Astrocyte of the hippocampus (primary cell): ENCODE data around the gene BCR.
"Not testable (repeated sequence)": the region's sequence is repeated elsewhere in the genome, so short reads cannot be mapped to it uniquely, and the experiment has no call there.

Experiments used
- DNase-seq: peaks from one replicate; pipeline ENCODE4 v3.0.0; 2011; ENCODE audit warnings: low read depth, low spot score

The BCR gene

DNA sequence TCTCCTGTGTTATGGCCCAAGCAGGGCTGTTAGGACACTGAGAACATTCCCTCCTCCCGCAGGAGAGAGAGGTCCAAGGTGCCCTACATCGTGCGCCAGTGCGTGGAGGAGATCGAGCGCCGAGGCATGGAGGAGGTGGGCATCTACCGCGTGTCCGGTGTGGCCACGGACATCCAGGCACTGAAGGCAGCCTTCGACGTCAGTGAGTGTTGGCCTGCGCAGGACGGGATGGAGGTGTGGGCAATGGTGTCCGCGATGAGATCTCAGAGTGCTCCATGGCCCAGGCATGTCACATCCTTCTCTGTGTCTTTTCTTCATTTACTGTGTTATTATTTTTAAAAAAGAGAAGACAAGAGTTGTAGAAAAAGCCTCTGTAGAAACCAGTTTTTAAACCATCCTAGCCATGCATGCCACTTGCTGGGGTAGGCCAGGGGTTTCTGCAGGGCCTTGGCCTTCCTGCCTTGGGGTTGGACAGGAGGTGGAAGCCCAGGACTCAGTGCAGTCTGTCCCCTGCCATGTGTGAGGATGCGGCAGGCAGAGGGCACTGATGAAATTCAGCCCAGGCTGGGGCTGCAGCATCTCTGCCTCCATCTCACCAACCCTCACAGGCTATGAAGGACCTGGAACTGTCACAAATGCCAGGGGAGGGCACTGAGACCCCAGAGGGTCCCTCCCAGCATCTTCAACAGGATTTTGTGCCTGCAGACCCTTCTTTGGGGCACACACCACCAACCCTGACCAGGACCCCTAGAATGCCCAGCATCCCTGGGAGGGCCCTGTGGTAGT, 131.5 kb downstream of the BCR start:
- not testable (repeated sequence) for DNase-seq

DNA sequence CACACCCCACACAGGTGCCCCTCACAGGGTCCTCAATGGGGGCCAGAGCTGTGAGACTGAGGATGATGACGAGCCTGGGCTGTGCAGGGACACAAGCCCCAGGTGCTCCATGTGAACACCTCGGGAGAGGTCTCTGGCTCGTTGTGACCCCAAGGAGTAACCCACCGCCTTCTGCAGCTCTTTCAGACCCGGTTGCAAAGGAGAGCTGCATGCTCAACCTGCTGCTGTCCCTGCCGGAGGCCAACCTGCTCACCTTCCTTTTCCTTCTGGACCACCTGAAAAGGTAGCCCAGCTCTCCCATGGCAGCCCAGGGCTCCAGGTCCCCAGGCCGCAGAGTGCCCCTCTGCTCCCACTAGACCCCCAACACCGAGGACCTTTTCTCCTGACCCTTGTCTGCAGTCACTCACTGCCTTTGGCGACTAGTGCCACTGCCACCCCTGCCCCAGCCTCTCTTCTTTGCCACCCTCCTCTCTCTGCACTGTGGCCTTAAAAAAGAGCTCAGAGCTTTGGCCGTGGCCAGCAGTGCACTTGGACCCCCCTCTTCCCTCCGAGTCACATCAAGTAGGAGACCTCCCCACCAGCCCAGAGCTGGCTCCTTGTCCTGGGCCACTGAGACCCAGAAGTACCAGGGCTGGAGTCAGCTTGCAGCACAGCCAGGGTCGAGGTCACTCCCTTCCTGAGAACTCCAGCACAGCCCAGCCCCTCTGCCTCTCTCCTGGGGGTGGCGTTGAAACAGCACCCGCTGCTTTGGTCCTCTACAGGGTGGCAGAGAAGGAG, 133.7 kb downstream of the BCR start:
- DNase-seq: no peak

DNA sequence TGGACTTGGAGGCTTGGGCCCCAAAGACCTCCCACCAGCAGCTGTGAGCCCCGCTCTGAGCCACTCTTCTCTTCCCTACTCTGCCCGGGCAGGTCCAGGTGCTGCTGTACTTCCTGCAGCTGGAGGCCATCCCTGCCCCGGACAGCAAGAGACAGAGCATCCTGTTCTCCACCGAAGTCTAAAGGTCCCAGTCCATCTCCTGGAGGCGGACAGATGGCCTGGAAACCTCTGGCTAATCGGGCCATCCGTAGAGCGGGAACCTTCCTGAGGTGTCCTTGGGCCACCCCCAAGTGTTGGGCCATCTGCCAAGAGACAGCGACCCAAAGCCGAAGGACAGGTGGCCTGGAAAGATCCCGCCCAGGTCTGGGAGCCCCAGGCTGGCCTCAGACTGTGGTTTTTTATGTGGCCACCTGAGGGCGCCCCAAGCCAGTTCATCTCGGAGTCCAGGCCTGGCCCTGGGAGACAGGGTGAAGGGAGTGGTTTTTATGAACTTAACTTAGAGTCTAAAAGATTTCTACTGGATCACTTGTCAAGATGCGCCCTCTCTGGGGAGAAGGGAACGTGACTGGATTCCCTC, 135.1 kb downstream of the BCR start:
- peak; percentile 84 for DNase-seq

DNA sequence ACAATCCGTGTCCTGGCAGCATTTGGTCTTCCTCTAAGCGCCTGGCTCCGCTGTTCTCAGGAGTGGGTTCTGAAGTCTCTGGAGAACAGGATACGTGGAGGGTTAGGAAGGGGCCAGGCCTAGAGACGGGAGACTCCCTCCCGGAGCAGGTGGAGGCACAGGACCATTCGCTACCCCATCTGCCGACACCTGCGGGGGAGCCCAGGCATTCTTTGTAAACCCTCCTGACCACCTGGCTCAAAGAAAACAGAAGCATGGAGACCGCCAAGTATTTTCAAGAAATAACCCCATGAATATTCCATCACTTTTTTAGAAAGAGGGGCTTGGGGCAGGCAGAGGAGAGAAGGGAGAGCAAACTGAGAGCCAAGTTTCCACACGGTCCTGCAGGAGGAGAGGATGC, 136.3 kb downstream of the BCR start:
- DNase-seq: not testable (repeated sequence)

DNA sequence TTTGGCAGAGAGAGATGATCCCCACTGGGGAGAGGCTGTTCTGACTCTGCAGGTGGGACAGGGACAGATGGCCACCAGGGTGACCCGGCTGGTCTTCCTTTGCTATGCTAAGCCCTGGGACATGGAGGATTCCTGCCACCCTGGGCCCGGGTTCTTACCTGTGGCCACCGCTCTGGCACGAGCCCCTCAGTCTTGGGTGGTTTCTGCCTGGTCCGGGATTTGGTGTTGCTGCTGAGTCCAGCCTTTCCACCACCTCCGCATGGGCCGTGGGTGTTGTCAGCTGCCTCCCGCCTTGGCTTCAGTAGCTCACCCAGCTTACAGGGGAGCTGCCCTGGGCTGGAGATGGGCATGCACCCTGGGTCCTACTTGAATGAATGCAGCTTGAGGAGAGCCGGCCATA, 138.0 kb downstream of the BCR start:
- DNase-seq: not testable (repeated sequence)

DNA sequence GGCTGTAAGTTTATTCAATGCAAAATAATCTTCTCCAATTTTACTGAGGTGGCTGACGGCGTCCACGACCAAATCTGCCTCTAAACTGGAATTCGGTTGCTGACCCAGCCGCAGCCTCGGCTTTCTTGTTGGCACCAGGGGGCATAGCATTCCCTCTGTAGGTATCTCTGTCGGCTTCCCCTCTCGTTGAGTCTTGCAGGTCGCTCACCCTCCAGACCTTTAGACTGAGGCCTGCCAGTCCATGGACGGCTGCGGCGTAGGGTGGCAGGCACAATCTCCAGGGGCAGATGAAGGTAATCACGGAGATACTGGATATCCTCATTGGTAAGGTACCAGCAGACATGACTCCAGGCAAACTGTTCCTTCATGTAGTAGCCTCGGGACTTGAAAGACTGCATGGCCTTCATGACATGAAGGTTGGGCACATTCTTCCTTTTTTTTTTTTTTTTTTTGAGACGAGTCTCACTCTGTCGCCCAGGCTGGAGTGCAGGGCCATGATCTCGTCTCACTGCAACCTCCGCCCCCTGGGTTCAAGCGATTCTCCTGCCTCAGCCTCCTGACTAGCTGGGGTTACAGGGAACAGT, 142.3 kb downstream of the BCR start:
- not testable (repeated sequence) for DNase-seq

DNA sequence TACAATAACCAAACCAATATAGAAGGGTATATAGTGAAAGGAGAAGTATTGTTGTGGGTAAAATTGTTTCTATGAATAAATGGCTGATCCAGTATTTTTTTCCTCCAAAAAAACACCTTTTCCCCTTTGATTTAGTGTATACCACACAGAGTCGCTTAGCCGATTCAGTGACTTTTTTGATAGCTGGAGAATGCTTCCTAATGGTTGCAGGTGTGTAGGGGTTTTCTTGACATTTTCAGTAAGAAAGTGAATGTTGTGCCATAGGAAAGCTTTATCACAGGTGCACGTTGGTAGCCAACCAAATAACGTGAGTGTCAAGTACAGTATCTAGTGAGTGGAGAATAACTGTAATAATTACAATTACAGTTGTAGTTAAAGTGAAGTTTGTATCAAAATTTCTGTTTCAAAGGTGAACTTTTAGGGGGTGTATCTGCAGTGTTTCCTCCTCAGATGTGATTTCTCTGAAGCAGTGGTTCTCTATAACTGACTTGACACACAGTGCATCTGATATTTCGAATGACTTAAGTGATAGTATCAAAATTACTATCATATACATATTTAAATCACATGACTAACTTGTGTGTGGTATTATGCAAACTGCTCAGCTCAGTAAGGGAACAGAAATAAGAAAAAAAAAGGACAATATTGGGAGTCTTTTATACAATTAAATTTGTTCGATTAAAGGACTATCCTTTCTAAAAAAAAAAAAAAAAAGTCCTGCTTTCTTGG, 143.8 kb downstream of the BCR start:
- DNase-seq: not testable (repeated sequence)

DNA sequence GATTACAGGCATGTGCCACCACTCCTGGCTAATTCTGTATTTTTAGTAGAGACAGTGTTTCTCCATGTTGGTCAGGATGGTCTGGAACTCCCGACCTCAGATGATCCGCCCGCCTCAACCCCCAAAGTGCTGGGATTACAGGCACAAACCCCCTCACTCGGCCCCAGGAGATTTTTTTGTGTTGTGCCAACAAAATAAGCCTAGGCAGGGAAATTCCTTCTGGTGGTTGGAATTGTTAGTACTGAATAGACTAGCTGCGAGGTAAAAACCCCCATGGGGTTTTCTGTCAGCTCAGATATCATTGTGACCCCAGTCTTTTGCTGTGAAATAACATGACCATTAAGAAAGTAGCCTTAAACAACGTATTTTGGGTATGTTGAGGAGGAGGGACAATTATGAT, 144.9 kb downstream of the BCR start:
- no peak for DNase-seq

DNA sequence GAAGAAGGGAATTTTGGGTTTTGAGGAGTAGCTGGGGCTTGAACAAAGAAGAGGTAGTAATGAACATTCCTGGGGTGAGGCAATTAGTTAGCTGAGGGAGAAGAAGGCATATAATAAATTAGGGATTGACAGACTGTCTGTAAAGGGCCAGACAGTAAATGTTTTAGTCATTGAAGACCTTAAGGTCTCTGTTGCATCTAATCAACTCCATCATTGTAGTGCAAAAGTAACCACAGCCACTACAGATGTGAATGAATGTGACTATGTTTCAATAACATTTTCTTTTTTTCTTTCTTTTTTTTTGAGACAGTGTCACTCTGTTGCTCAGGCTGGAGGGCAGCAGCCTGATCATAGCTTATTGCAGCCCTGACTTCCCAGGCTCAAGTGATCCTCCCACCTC, 153.5 kb downstream of the BCR start:
- not testable (repeated sequence) for DNase-seq

DNA sequence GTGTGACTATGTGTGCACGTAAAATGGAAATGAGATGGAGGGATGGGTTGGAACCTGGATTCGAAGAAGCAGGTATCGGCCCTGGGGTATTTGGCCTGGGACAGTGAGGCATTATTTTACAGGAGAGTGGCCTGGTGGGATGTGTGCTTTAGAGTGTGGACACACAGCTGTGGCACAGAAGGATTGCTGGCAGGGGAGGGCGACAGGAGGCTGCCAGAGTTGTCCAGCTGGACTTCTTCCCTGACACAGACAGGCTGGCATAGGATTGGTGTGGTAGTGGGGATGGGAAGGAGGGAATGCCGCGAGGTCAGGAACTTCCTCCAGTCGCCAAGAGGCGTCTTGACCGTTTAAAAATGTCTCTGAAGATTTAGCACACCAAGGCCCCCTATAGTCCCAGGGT, 157.4 kb downstream of the BCR start:
- DNase-seq: not testable (repeated sequence)

DNA sequence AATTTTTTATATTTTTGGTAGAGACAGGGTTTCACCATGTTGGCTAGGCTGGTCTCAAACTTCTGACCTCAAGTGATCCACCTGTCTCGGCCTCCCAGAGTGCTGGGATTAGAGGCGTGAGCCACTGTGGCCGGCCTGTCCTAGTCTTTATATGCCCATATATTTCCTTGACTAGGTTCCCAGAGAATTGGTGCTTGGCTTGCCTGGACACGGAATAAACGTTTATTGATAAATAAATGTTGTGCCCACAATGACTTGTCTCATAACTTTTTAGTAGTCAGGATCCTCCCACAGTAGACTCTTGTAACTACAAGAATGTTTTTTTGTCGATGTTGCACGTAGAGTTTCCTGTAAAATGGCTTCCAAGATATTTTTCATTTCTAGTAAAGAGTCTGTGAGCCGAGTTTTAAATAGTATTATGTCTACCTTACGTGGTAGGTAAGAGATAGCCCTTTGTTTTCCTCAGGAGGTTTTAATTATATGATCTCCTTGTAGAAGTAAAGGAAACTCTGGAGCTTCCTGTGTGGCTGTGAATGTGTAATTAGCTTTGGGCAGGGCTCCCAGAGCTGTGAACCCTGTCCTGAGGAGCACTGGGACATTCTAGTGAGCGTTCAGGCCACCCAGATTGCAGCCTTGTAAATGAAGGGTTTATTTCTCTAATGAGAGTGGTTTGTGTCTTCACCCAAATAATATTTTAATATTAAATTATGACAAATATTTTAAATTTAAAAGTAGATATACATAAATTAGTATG, 161.8 kb downstream of the BCR start:
- DNase-seq: not testable (repeated sequence)

DNA sequence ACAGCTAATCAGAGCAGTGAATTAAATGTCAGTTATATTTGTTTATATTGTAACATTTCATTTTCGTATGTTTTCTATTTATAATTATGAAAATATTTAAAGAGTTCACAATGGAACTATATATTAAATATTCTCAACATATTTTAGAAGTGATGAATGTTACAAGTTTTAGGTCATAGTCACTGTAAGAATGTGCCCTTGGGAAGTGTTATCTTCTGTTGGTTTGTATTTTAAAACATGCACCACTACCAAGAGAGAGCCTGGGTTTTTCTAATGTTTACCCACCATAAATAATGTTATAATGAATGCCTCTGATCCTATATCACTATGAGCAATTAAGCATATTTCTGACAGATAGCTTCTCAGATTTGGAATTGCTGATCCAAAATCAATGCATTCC, 171.0 kb downstream of the BCR start:
- no peak for DNase-seq

DNA sequence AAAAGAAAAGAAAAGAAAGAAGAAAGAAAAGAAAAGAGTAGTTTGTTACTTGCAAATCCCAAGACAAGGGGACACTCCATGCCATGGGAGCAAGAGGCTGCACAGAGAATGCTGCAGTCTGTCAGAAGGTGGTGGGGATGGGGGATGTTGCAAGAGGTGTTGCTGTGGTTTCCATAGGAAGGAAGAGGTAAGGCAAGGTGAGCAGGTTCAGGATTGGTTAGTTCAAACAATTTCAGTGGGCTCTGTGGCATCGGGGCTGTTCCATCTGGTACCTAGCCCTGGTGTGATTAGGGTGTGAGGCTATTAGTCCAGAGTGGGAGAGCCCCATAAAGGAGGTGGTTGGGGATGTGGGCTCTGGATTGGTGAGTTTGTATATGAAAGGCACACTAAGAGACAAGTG, 172.7 kb downstream of the BCR start:
- DNase-seq: no peak

DNA sequence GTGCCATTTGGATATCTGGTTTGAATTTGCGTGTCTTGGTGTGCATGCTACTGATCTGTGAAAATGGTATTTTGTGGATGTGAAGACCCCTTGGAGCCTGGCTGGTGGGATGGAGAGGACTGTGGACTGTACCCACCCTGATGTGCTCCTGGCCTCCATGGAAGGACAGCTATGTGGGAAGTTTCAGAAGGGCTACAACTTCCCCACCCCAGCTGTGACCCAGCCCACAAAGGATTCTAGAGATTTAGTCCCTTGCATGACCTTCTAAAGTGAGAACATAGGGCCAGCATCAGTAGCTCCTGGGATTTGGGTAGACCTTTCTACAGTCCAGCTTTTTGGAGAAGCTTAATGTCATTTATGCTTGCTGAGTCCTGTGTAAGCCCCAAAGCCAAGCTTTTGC, 173.4 kb downstream of the BCR start:
- DNase-seq: no peak

DNA sequence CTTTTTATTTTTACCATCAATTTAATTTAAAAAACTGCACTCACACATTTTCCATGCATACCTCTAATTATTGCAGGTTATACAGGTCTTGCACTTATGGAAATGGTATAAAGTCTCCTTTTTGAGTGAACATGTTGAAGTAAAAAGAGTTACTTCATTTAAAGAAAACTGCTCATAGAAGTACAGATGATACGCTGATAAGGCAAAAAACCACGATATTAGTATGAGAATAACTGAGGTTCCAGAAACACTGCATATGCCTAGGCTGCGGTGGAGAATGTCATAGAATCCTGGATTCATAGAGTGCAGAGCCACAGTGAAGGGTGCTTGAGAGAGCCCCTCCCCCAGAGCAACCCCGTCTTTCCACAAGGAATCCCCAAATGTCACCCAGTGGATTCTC, 175.8 kb downstream of the BCR start:
- no peak for DNase-seq

DNA sequence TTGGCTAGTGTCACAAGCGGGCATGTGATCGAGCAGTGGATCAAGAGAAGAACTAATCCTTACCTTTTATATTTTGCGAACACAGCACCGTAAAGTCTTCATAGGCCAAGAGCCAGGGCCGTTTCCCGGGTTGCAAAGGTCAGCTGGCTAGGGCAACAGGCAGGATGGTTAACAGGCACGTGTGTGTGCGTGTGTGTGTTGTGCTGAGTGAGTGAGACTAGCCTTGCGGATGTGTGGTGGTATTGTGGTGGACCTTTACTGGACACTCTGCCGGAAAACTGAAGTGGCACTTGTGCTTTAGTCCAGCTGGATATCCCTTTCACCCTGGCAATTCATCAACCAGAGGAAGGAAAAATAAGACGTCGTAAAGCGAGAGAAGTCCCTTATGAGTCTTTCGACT, 176.7 kb downstream of the BCR start:
- DNase-seq: no peak

DNA sequence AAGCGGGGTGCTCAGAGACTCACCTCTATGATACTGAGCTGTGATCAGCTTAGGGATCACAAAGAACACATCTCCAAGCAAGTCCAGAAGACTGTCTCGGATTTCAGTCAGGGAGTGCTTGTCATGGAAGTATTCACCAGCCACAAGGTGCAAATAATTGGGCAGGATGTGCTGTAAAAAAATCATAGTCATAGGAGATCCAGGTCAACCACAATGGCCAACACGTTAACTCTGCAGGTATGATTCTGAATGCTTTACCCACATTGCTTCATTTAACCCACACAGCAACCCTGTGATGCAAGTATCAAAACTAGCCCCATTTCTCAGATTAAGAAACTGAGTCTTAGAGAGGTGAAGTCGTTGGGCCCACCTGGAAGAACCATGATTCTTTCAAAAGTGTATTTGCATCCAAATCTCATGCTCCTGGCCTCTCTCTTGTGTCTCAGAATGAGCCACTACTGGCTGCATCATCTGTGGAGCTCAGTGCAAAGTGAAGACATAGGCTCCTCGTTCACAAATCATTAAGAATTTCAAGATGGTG, 179.3 kb downstream of the BCR start:
- no peak for DNase-seq

DNA sequence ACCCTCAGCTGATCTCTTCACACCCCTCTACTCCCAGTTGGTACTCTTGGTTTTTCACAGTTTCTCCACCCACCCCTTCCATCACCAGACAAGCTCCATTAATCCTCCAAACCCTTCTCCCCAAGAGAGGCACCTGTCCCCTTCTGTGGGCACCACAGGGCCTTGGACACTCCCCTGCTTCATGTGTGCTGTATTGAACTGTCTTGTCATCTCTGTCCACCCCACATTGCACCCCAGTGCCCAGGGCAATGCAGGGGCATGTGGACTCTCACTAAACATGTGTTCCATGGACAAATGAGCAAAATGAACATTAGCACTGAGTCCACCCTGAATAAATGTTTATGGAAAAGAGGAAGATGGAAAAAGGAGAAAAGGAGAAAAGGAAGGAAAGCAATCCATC, 181.4 kb downstream of the BCR start:
- no peak for DNase-seq

DNA sequence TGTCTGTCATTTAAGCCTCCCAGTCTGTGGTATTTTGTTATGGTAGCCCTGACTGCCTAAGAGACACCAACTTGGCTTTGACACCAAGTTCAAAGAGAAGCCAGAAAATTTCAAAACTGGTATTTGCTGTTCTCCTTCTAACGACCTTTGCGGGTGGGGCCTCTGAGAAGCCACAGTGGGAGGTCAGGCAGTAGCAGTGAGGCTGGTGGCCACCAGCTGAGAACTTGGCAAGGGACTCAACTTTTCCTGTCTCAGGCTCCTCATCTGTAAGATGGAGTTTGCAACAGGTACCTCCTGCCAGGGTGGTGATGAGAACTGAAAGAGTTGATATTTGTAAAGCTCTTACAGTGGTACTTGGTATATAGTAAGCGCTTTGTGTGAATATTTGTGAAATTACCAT, 183.4 kb downstream of the BCR start:
- DNase-seq: no peak

DNA sequence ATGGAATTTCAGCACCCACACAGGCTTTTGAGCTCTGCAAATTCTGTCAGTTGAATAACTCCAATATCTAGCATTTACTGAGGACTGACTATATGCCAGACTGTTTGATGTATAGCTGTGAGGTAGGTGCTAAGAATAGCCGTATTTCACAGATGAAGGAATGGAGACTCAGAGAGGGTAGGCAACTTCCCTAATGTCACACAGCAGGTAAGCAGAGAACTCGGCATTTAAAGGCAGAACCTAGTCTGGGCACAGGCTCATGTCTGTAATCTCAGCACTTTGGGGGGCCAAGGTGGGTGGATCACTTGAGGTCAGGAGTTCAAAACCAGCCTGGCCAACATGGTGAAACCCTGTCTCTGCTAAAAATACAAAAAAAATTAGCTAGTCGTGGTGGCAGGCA, 184.1 kb downstream of the BCR start:
- DNase-seq: no peak

DNA sequence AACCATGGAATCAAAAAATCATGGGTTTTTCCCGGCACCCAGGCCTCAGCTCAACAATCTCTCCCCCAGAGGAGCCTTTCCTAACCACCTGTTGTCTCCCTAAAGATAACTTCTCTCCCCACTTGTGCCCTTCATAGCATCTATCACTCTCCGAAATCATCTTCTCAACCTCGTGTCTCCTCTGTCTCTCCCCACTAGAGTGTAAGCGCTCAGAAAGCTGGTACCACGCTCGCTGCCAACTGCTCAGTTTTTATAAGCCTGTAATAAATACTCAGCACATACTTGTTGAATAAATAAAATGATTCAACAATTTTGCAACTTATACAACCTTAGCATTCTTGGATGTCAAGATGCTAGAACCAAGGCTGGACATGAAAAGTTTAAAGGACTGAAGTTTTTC, 185.2 kb downstream of the BCR start:
- DNase-seq: no peak
